PC-9 (cell line): Measurements from ENCODE around the gene STAMBPL1. TPM values are rescaled to one million over a fixed set of nuclear protein-coding genes. Genes with fewer than 3 reads are reported as not detected.

Experiments used
- BruUV-seq: library from RNA; stranded (reverse); fragments of 400-500 nt; replicated peaks from 2 replicates; lab custom pipeline; 2021; lab: Mats Ljungman, UMichigan
- CTCF ChIA-PET: fragments of 300-600 bp; sonication (Branson Sonifier 250); formaldehyde crosslinking; loops from one replicate; lab custom pipeline; 2022; ENCODE audit warnings: antibody characterized with exemption; lab: Charles Lee
- POLR2A ChIA-PET: fragments of 300-600 bp; sonication (Branson Sonifier 250); formaldehyde crosslinking; loops from one replicate; lab custom pipeline; 2022; ENCODE audit warnings: antibody characterized with exemption; ENCODE audit not compliant: unreplicated experiment; lab: Charles Lee
- DNase-seq, 2 experiments: peaks; one replicate each; pipeline versions ENCODE4 v3.0.0 to v3.0.0-alpha.2; 2015 to 2022; ENCODE audit warnings: mixed read lengths in 1 of 2
- H2AFZ ChIP-seq: fragments of 200-600 bp; sonication (generic); 2 replicates; pipeline ENCODE4 v1.8.1; 2017; ENCODE audit warnings: antibody characterized with exemption
- H3F3A ChIP-seq: fragments of 200-600 bp; sonication (generic); 2 replicates; pipeline ENCODE4 v1.8.1; 2017; ENCODE audit warnings: antibody characterized with exemption, mild to moderate bottlenecking, low read depth; ENCODE audit not compliant: insufficient read depth
- H3K27ac ChIP-seq: fragments of 200-600 bp; sonication (generic); 2 replicates; pipeline ENCODE4 v1.6.1; 2016; ENCODE audit warnings: mixed run types
- H3K27me3 ChIP-seq: fragments of 200-600 bp; sonication (generic); 2 replicates; pipeline ENCODE4 v1.6.1; 2016; ENCODE audit warnings: low read depth, mixed run types; ENCODE audit not compliant: insufficient read depth
- H3K36me3 ChIP-seq: fragments of 200-600 bp; sonication (generic); 2 replicates; pipeline ENCODE4 v1.6.1; 2016; ENCODE audit warnings: low read depth, mixed run types
- H3K4me1 ChIP-seq: fragments of 200-600 bp; sonication (generic); replicated peaks from 2 replicates; pipeline ENCODE4 v1.6.1; 2016; ENCODE audit warnings: mixed run types; ENCODE audit not compliant: insufficient read depth
- H3K4me2 ChIP-seq: fragments of 200-600 bp; sonication (generic); 2 replicates; pipeline ENCODE4 v1.6.1; 2017; ENCODE audit warnings: mixed run types
- H3K4me3 ChIP-seq: fragments of 200-600 bp; sonication (generic); 2 replicates; pipeline ENCODE4 v1.6.1; 2016; ENCODE audit warnings: mixed run types
- H3K79me2 ChIP-seq: fragments of 200-600 bp; sonication (generic); 2 replicates; pipeline ENCODE4 v1.6.1; 2017; ENCODE audit warnings: low read depth, mixed run types
- H3K9me2 ChIP-seq: fragments of 200-600 bp; sonication (generic); 2 replicates; pipeline ENCODE4 v1.8.1; 2017; ENCODE audit warnings: mild to moderate bottlenecking; ENCODE audit not compliant: insufficient read depth
- H3K9me3 ChIP-seq: fragments of 200-600 bp; sonication (generic); 2 replicates; pipeline ENCODE4 v1.8.1; 2016; ENCODE audit warnings: low read depth; ENCODE audit not compliant: insufficient read depth
- H4K20me1 ChIP-seq: fragments of 200-600 bp; sonication (generic); 2 replicates; pipeline ENCODE4 v1.8.1; 2017; ENCODE audit not compliant: insufficient read depth
- EZH2 ChIP-seq: fragments of 200-600 bp; sonication (generic); IDR thresholded peaks from 2 replicates; pipeline ENCODE4 v1.8.0; 2017; ENCODE audit warnings: antibody characterized with exemption, low read depth
- intact Hi-C: fragments of 100-400 bp; cut with micrococcal nuclease; formaldehyde crosslinking; loops from one replicate; pipeline ENCODE4 v1.10.0; 2022; ENCODE audit not compliant: unreplicated experiment
- total RNA-seq: library from RNA; stranded (reverse); gene quantifications from 2 replicates; pipeline ENCODE4 v1.2.3, GENCODE V29; 2021
- TF ChIP-seq, protein P1 (sequence below): fragments of 200-600 bp; sonication (generic); conservative IDR thresholded peaks from 2 replicates; pipeline ENCODE4 v1.6.1; 2017; ENCODE audit warnings: mixed run types, antibody characterized with exemption, mild to moderate bottlenecking, moderate library complexity

STAMBPL1 gene
- total RNA-seq, 1 experiment from 2014 or later = 7.4 TPM

DNA sequence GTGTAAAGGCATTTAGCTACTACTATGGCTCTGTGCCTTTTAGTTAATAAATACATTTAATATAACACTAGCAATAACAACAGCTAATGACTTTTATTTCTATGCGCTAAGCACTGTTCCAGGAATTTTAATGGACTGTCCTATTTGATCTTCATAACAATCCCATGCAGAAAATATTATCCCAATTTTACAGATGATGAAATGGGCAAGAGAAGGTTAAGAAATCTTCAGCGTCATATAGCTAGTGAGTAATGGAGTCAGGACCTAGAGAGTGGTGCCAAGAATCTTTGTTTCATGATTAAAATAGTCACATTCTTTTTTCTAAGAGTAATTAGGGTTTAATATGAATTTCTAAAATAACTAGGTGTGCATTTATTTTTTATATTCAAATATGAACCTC is 40.2 kb downstream of the STAMBPL1 start:
- Histone ChIP-seq H3K9me2 (no peaks in the 10 kb centered on the region), H3F3A (no peaks in the 10 kb centered on the region), H3K36me3 (no peaks in the 10 kb centered on the region; the same call in 1 of the 2 replicates), H3K9me3 (no peaks in the 10 kb centered on the region), H3K4me3 (no peak overlapping the region), H3K79me2 (no peaks in the 10 kb centered on the region), H3K4me1 (no peaks in the 10 kb centered on the region), H3K4me2 (no peak overlapping the region), H2AFZ (no peak overlapping the region), H4K20me1 (no peaks in the 10 kb centered on the region), H3K27ac (no peak overlapping the region), H3K27me3 (no peaks in the 10 kb centered on the region)
- no peak for TF ChIP-seq EZH2
- no peak for DNase-seq
- no TSS peak for BruUV-seq
- POLR2A ChIA-PET = no interaction called here
- intact Hi-C loops = no loop called here
- CTCF ChIA-PET = no interaction called here

DNA sequence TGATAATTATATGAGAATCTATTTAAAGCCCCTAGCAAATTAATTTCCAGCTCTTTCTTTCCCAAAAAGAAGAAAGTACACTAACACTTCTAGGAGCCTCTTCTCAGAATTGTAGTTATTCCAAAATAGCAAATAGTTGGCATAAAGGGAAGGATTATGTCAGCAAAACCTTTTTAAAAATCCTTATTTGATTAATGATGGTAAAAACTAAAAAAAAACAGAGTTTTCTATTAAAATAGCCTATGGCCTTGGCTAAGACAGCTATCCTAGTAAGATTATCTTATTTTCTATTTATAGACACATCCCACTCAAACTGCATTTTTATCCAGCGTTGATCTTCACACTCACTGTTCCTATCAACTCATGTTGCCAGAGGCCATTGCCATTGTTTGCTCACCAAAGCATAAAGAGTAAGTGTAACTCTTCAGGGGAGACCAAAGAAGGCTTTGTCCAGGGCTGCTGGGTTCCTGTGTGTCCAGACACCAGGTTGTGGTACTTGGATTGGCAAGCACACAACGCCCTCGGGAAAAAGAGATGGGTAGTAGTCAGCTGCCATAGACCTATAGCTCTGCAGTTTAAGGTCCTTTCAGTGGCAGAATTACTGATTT is 41.0 kb downstream of the STAMBPL1 start:
- intact Hi-C loops = no loop called here
- Histone ChIP-seq H4K20me1 (no peaks in the 10 kb centered on the region), H3K4me2 (no peak overlapping the region), H3K4me3 (no peak overlapping the region), H3K27ac (no peak overlapping the region), H3K9me2 (no peaks in the 10 kb centered on the region), H3K4me1 (no peaks in the 10 kb centered on the region), H3K36me3 (no peaks in the 10 kb centered on the region; the same call in 1 of the 2 replicates), H3F3A (no peaks in the 10 kb centered on the region), H3K79me2 (no peaks in the 10 kb centered on the region), H3K27me3 (no peaks in the 10 kb centered on the region), H2AFZ (no peak overlapping the region), H3K9me3 (no peaks in the 10 kb centered on the region)
- BruUV-seq = no TSS peak
- POLR2A ChIA-PET = no interaction called here
- TF ChIP-seq, protein P1, sequence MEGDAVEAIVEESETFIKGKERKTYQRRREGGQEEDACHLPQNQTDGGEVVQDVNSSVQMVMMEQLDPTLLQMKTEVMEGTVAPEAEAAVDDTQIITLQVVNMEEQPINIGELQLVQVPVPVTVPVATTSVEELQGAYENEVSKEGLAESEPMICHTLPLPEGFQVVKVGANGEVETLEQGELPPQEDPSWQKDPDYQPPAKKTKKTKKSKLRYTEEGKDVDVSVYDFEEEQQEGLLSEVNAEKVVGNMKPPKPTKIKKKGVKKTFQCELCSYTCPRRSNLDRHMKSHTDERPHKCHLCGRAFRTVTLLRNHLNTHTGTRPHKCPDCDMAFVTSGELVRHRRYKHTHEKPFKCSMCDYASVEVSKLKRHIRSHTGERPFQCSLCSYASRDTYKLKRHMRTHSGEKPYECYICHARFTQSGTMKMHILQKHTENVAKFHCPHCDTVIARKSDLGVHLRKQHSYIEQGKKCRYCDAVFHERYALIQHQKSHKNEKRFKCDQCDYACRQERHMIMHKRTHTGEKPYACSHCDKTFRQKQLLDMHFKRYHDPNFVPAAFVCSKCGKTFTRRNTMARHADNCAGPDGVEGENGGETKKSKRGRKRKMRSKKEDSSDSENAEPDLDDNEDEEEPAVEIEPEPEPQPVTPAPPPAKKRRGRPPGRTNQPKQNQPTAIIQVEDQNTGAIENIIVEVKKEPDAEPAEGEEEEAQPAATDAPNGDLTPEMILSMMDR = no peak
- TF ChIP-seq EZH2 = no peak
- no peak for DNase-seq
- CTCF ChIA-PET = no interaction called here

DNA sequence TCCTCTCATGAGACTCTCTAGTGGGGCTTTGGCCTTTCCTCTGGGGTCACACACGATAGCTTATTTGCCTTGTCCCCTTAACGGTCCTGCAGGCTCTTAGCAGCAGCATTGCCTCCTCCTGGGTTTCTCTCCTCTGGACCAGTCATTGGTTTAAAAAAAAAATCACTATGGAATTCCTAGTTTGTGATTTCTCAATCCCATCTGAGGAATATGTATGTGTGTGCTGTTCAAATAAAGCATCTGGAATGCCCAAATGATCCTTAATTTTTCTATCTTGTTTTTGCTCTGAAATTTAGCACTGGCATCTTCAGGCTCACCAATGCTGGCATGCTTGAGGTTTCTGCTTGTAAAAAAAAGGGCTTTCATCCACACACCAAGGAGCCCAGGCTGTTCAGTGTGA is 42.0 kb downstream of the STAMBPL1 start:
- Histone ChIP-seq H3K4me3 (no peak overlapping the region), H3K4me1 (no peaks in the 10 kb centered on the region), H3F3A (no peaks in the 10 kb centered on the region), H3K27ac (no peak overlapping the region), H3K4me2 (no peak overlapping the region), H4K20me1 (no peaks in the 10 kb centered on the region), H3K9me3 (no peaks in the 10 kb centered on the region), H3K9me2 (no peaks in the 10 kb centered on the region), H3K27me3 (no peaks in the 10 kb centered on the region), H3K36me3 (no peaks in the 10 kb centered on the region; the same call in 1 of the 2 replicates), H3K79me2 (no peaks in the 10 kb centered on the region), H2AFZ (no peak overlapping the region)
- CTCF ChIA-PET = no interaction called here
- TF ChIP-seq, protein P1 = no peak
- no peak for TF ChIP-seq EZH2
- DNase-seq = no peak
- intact Hi-C loops = no loop called here
- BruUV-seq = no TSS peak
- POLR2A ChIA-PET = no interaction called here
